Stimulated activated CD8-positive, alpha-beta memory T cell treated with anti-CD3 and anti-CD28 coated beads, Interleukin-4, amount 100 ng/mL, for 1 hour (primary cell): ENCODE data around the gene MIA2.
"Not testable (repeated sequence)": the region's sequence is repeated elsewhere in the genome, so short reads cannot be mapped to it uniquely, and the experiment has no call there.

Experiments
- DNase-seq, 2 donors: peaks; one replicate each; pipeline ENCODE4 v3.0.0-alpha.2; 2020; ENCODE audit warnings: low read depth in 2 of 2, low spot score in 1 of 2

MIA2 gene

GRCh38 chr14:39339003-39339402 lies 105.3 kb downstream of the MIA2 start:
- DNase-seq = no peak

GRCh38 chr14:39341126-39341525 lies 107.4 kb downstream of the MIA2 start:
- DNase-seq = not testable (repeated sequence)

GRCh38 chr14:39342768-39343167 lies 109.1 kb downstream of the MIA2 start:
- no peak for DNase-seq

GRCh38 chr14:39343614-39344013 lies 109.9 kb downstream of the MIA2 start:
- DNase-seq = no peak

- DNase-seq = no peak
These were observed 117.2 kb downstream of the MIA2 start for GRCh38 chr14:39350866-39351265.

GRCh38 chr14:39351708-39352107 lies 118.0 kb downstream of the MIA2 start:
- DNase-seq = no peak

- not testable (repeated sequence) for DNase-seq
These were observed 125.4 kb downstream of the MIA2 start for GRCh38 chr14:39359069-39359468.

- no peak for DNase-seq
These were observed 126.6 kb downstream of the MIA2 start for GRCh38 chr14:39360316-39360715.

- DNase-seq = not testable (repeated sequence)
These were observed 127.8 kb downstream of the MIA2 start for GRCh38 chr14:39361556-39361955.

- DNase-seq = no peak
These were observed 130.8 kb downstream of the MIA2 start for GRCh38 chr14:39364509-39364908.

GRCh38 chr14:39365354-39365753 lies 131.6 kb downstream of the MIA2 start:
- DNase-seq = no peak

- no peak for DNase-seq
These were observed 133.0 kb downstream of the MIA2 start for GRCh38 chr14:39366460-39367386.

- DNase-seq = no peak
These were observed 133.7 kb downstream of the MIA2 start for GRCh38 chr14:39367387-39367751.

GRCh38 chr14:39368261-39368959 lies 134.7 kb downstream of the MIA2 start:
- DNase-seq = no peak

- DNase-seq = no peak
These were observed 135.3 kb downstream of the MIA2 start for GRCh38 chr14:39369029-39369428.

GRCh38 chr14:39370415-39370814 lies 136.7 kb downstream of the MIA2 start:
- DNase-seq = no peak

- no peak for DNase-seq
These were observed 138.9 kb downstream of the MIA2 start for GRCh38 chr14:39372656-39373055.

GRCh38 chr14:39374851-39375250 lies 141.1 kb downstream of the MIA2 start:
- DNase-seq = no peak

GRCh38 chr14:39376667-39377403 lies 143.1 kb downstream of the MIA2 start:
- DNase-seq = no peak

GRCh38 chr14:39381366-39381765 lies 147.7 kb downstream of the MIA2 start:
- no peak for DNase-seq

GRCh38 chr14:39382463-39382862 lies 148.7 kb downstream of the MIA2 start:
- DNase-seq = no peak
